Loucy (cell line): ENCODE data around the gene PLA2G2A.

ENCODE experiments used
- EZH2phosphoT487 ChIP-seq: fragments of 200-600 bp; IDR thresholded peaks from 2 replicates; pipeline ENCODE4 v1.6.1; 2018; ENCODE audit warnings: antibody characterized with exemption, mild to moderate bottlenecking, moderate library complexity, borderline replicate concordance
- TF ChIP-seq, protein P1 (sequence below): fragments of 200-600 bp; sonication (generic); conservative IDR thresholded peaks from 2 replicates; pipeline ENCODE4 v1.5.1; 2014; ENCODE audit warnings: mild to moderate bottlenecking, antibody characterized with exemption, low read length

DNA sequence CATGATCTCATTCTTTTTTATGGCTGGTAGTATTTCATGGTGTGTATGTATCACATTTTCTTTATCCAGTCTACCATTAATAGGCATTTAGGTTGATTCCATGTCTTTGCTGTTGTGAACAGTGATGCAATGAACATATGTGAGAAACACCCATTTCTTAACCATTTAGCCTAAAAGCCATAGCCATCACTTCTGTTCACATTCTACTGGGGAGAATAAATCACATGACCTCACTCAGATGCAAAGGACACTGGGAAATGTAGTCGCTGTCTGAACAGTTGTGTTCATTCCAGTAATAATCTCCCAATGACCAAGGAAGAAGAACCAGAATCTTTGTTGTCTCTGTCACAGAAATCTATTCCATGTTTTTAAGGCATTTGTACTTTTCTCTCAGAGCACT, 40.9 kb downstream of the PLA2G2A start:
- TF ChIP-seq, protein P1, sequence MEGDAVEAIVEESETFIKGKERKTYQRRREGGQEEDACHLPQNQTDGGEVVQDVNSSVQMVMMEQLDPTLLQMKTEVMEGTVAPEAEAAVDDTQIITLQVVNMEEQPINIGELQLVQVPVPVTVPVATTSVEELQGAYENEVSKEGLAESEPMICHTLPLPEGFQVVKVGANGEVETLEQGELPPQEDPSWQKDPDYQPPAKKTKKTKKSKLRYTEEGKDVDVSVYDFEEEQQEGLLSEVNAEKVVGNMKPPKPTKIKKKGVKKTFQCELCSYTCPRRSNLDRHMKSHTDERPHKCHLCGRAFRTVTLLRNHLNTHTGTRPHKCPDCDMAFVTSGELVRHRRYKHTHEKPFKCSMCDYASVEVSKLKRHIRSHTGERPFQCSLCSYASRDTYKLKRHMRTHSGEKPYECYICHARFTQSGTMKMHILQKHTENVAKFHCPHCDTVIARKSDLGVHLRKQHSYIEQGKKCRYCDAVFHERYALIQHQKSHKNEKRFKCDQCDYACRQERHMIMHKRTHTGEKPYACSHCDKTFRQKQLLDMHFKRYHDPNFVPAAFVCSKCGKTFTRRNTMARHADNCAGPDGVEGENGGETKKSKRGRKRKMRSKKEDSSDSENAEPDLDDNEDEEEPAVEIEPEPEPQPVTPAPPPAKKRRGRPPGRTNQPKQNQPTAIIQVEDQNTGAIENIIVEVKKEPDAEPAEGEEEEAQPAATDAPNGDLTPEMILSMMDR: no peak
- no peak for TF ChIP-seq EZH2phosphoT487
